Measurements from ENCODE around the gene MAFG. TPM values are rescaled to one million over a fixed set of nuclear protein-coding genes. Genes with fewer than 3 reads are reported as not detected.

MAFG gene
- total and polyA plus RNA-seq, 2 experiments from 2014 or later = 17.2 to 33.4 TPM

DNA sequence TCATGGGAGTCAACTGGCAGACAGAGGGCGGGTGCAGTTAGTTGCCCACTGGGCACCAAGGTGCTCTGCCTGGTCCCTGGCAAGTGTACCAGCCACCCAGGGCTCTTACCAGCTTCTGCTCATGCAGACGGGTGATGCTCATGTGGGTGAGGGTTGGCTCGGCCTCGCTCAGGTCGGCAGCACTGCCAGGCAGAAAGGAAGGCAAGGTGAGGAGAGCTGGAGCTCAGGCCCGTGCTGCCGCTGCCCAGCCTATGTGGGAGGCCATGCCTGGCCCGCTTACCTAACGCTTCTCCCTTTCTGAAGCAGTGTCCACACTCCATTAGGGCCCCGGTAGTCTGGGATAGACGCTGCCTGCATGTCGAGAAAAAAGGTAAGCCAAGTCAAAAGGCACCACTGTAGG lies 12.2 kb downstream of the MAFG start:
- peaks cover 12% of the 10 kb centered on the region for H3K4me1 ChIP-seq (ENCODE audit: insufficient read depth)
- TF ChIP-seq, protein P1, sequence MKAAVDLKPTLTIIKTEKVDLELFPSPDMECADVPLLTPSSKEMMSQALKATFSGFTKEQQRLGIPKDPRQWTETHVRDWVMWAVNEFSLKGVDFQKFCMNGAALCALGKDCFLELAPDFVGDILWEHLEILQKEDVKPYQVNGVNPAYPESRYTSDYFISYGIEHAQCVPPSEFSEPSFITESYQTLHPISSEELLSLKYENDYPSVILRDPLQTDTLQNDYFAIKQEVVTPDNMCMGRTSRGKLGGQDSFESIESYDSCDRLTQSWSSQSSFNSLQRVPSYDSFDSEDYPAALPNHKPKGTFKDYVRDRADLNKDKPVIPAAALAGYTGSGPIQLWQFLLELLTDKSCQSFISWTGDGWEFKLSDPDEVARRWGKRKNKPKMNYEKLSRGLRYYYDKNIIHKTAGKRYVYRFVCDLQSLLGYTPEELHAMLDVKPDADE (IDR thresholded peaks at IDR 0.05) = no peak
- no peak for TF ChIP-seq ZNF114 (CRISPR knock-in tag; IDR thresholded peaks at IDR 0.05)
- Mint-ChIP-seq H3K27ac (peak overlapping the region; percentile 58; the same call in 1 of the 2 replicates), H3K9me3 (no peaks in the 10 kb centered on the region; the same call in 2 of the 3 replicates), H3K36me3 (ENCODE audit: low read depth) (peaks cover 53% of the 10 kb centered on the region), H3K4me3 (no peak overlapping the region), H3K4me1 (peaks cover 18% of the 10 kb centered on the region), H3K27me3 (ENCODE audit: insufficient read depth, low read depth, poor library complexity) (peaks cover 30% of the 10 kb centered on the region)
- ATAC-seq = no peak
- H3K79me2 ChIP-seq (replicated peaks; ENCODE audit: insufficient read depth) = peaks cover 26% of the 10 kb centered on the region
- no peak for DNase-seq (ENCODE audit: low spot score)
- no peaks in the 10 kb centered on the region for H3K9me2 ChIP-seq (ENCODE audit: insufficient read depth)
- H4K20me1 ChIP-seq (replicated peaks; ENCODE audit: insufficient read depth) = peaks cover 2% of the 10 kb centered on the region; the same call in 1 of the 2 replicates
- no peaks in the 10 kb centered on the region for H3K36me3 ChIP-seq (ENCODE audit: insufficient read depth)
- no peak overlapping the region for H3K4me3 ChIP-seq
- H3K27me3 ChIP-seq (ENCODE audit: insufficient read depth) = no peaks in the 10 kb centered on the region
- peaks cover 46% of the 10 kb centered on the region for H3F3A ChIP-seq (replicated peaks; ENCODE audit: low read depth)
- H3K4me2 ChIP-seq = no peak overlapping the region
- no peak overlapping the region for H2AFZ ChIP-seq
- no peak overlapping the region for H3K27ac ChIP-seq (ENCODE audit: low read depth)

GRCh38 chr17:81914103-81914850 lies 13.3 kb downstream of the MAFG start:
- Mint-ChIP-seq H3K27me3 (ENCODE audit: insufficient read depth, low read depth, poor library complexity) (peaks cover 34% of the 10 kb centered on the region), H3K4me3 (no peak overlapping the region), H3K4me1 (peaks cover 18% of the 10 kb centered on the region), H3K36me3 (ENCODE audit: low read depth) (peaks cover 44% of the 10 kb centered on the region), H3K27ac (no peak overlapping the region), H3K9me3 (no peaks in the 10 kb centered on the region)
- Histone ChIP-seq H2AFZ (no peak overlapping the region), H3K36me3 (ENCODE audit: insufficient read depth) (no peaks in the 10 kb centered on the region), H3K4me1 (ENCODE audit: insufficient read depth) (peaks cover 17% of the 10 kb centered on the region), H3F3A (replicated peaks; ENCODE audit: low read depth) (peaks cover 44% of the 10 kb centered on the region), H3K79me2 (replicated peaks; ENCODE audit: insufficient read depth) (peaks cover 21% of the 10 kb centered on the region), H3K4me2 (no peak overlapping the region), H3K4me3 (no peak overlapping the region), H4K20me1 (replicated peaks; ENCODE audit: insufficient read depth) (peaks cover 9% of the 10 kb centered on the region), H3K27me3 (ENCODE audit: insufficient read depth) (no peaks in the 10 kb centered on the region), H3K27ac (ENCODE audit: low read depth) (no peak overlapping the region), H3K9me2 (ENCODE audit: insufficient read depth) (no peaks in the 10 kb centered on the region)
- DNase-seq (ENCODE audit: low spot score) = no peak
- ATAC-seq = no peak
- no peak for TF ChIP-seq CREB1 (CRISPR knock-in tag; IDR thresholded peaks at IDR 0.05; ENCODE audit: low read depth)
- TF ChIP-seq, protein P2, sequence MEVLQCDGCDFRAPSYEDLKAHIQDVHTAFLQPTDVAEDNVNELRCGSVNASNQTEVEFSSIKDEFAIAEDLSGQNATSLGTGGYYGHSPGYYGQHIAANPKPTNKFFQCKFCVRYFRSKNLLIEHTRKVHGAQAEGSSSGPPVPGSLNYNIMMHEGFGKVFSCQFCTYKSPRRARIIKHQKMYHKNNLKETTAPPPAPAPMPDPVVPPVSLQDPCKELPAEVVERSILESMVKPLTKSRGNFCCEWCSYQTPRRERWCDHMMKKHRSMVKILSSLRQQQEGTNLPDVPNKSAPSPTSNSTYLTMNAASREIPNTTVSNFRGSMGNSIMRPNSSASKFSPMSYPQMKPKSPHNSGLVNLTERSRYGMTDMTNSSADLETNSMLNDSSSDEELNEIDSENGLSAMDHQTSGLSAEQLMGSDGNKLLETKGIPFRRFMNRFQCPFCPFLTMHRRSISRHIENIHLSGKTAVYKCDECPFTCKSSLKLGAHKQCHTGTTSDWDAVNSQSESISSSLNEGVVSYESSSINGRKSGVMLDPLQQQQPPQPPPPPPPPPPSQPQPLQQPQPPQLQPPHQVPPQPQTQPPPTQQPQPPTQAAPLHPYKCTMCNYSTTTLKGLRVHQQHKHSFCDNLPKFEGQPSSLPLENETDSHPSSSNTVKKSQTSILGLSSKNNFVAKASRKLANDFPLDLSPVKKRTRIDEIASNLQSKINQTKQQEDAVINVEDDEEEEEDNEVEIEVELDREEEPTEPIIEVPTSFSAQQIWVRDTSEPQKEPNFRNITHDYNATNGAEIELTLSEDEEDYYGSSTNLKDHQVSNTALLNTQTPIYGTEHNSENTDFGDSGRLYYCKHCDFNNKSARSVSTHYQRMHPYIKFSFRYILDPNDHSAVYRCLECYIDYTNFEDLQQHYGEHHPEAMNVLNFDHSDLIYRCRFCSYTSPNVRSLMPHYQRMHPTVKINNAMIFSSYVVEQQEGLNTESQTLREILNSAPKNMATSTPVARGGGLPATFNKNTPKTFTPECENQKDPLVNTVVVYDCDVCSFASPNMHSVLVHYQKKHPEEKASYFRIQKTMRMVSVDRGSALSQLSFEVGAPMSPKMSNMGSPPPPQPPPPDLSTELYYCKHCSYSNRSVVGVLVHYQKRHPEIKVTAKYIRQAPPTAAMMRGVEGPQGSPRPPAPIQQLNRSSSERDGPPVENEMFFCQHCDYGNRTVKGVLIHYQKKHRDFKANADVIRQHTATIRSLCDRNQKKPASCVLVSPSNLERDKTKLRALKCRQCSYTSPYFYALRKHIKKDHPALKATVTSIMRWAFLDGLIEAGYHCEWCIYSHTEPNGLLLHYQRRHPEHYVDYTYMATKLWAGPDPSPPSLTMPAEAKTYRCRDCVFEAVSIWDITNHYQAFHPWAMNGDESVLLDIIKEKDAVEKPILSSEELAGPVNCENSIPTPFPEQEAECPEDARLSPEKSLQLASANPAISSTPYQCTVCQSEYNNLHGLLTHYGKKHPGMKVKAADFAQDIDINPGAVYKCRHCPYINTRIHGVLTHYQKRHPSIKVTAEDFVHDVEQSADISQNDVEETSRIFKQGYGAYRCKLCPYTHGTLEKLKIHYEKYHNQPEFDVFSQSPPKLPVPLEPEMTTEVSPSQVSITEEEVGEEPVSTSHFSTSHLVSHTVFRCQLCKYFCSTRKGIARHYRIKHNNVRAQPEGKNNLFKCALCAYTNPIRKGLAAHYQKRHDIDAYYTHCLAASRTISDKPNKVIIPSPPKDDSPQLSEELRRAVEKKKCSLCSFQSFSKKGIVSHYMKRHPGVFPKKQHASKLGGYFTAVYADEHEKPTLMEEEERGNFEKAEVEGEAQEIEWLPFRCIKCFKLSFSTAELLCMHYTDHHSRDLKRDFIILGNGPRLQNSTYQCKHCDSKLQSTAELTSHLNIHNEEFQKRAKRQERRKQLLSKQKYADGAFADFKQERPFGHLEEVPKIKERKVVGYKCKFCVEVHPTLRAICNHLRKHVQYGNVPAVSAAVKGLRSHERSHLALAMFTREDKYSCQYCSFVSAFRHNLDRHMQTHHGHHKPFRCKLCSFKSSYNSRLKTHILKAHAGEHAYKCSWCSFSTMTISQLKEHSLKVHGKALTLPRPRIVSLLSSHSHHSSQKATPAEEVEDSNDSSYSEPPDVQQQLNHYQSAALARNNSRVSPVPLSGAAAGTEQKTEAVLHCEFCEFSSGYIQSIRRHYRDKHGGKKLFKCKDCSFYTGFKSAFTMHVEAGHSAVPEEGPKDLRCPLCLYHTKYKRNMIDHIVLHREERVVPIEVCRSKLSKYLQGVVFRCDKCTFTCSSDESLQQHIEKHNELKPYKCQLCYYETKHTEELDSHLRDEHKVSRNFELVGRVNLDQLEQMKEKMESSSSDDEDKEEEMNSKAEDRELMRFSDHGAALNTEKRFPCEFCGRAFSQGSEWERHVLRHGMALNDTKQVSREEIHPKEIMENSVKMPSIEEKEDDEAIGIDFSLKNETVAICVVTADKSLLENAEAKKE (CRISPR knock-in tag; IDR thresholded peaks at IDR 0.05) = no peak
- TF ChIP-seq NANOG (IDR thresholded peaks at IDR 0.05; ENCODE audit: borderline replicate concordance) = no peak
- no peak for TF ChIP-seq EZH2phosphoT487 (IDR thresholded peaks at IDR 0.05; ENCODE audit: unreplicated experiment)
- TF ChIP-seq STAT1 (IDR thresholded peaks at IDR 0.05; ENCODE audit: unreplicated experiment) = no peak
- TF ChIP-seq, protein P1 (IDR thresholded peaks at IDR 0.05) = no peak
- no peak for TF ChIP-seq EZH2 (IDR thresholded peaks at IDR 0.05; ENCODE audit: low read depth, unreplicated experiment)
- no peak for TF ChIP-seq ZNF331 (CRISPR knock-in tag; IDR thresholded peaks at IDR 0.05; ENCODE audit: low read depth)
- no peak for TF ChIP-seq POLR2AphosphoS5 (IDR thresholded peaks at IDR 0.05; ENCODE audit: low read depth)
- TF ChIP-seq ZNF114 (CRISPR knock-in tag; IDR thresholded peaks at IDR 0.05) = no peak
